HG02943 (cell line): Measurements from ENCODE around the gene CHD1.
"Not testable (repeated sequence)": the region's sequence is repeated elsewhere in the genome, so short reads cannot be mapped to it uniquely, and the experiment has no call there.

Experiments used
- ATAC-seq: cut with Tn5 transposase; IDR thresholded peaks from one replicate; pipeline ENCODE4 v1.9.1; 2021; ENCODE audit warnings: mild to moderate bottlenecking, low read depth, moderate library complexity; ENCODE audit not compliant: unreplicated experiment

Gene CHD1

DNA sequence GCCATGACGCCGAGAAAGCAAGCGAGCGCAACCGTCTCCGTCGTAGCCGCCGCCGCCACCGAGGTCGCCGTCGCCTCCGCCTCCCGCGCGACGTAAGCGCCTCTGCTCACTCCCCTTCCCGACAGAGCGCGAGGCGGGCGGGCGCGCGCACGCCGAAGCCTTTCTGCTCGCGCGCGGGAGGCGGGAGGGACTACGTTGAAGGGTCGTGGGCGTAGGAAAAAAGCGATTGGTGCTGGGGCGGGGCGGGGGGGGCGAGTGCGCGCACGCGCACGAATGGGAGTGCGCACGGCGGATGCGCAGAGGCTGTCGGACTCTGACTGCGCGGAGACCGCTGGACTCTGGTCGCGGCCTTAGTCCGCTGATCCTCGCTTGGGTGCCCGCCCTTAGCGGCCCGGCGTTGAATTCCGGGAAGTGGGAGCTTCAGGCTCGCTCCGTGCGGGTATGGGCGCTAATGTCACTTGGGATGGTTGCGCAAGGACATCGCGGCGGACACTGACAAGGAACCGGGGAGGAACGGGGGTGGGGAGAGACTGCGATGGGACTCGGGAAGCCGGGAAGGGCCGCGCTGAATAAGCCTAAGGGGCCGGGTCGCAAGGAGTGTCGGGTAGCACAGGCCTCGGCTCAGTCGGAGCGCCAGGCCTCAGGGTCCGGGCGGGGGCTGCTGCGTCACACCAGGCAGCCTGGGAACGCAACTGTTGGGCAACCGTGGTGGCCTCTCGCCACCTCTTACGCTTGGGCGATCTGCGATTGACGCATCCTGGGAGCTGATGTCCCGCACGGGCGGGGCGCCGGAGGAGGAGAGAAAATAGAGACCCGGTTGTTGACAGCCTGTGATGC lies at the start of gene CHD1:
TSS of gene CHD1 (minus strand) at position 135 of the 837 bp plus-strand sequence. CDS start 2,621 bp downstream, outside the sequence.
- peak; percentile 59 for ATAC-seq

DNA sequence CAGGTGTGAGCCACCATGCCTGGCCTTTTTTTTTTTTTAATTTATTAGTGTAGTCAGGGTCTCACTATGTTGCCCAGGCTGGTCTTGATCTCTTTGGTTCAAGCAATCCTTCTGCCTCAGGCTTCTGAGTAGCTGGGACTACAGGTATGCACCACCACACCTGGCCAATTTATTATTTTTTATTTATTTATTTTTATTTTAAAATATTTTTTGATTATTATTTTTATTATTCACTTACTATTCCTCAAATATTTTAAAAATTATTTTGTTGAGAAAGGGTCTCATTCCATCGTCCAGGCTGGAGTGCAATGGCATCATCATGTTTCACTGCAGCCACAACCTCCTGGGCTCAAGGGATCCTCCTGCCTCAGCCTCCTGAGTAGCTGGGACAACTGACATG lies 49.7 kb upstream of the CHD1 start:
- no peak for ATAC-seq

DNA sequence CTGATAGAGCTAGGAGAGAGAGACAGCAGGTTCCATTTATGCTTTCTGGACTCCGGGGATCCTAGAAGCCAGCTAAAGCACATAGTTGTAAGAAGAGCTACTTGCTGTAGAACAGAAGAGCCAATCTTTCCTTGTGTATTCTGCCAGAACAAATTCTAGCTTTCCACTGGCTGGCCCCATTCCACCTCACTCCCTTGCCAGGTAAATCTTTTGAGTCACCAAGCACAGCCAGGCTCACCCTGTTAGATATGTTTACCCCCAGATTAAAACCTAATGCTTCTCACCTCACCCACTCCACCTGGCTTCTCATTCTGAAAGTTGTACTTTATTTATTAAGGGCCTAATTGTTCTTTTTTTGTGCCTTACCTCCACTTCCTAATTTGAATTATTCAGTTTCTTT lies 48.9 kb upstream of the CHD1 start:
- no peak for ATAC-seq

DNA sequence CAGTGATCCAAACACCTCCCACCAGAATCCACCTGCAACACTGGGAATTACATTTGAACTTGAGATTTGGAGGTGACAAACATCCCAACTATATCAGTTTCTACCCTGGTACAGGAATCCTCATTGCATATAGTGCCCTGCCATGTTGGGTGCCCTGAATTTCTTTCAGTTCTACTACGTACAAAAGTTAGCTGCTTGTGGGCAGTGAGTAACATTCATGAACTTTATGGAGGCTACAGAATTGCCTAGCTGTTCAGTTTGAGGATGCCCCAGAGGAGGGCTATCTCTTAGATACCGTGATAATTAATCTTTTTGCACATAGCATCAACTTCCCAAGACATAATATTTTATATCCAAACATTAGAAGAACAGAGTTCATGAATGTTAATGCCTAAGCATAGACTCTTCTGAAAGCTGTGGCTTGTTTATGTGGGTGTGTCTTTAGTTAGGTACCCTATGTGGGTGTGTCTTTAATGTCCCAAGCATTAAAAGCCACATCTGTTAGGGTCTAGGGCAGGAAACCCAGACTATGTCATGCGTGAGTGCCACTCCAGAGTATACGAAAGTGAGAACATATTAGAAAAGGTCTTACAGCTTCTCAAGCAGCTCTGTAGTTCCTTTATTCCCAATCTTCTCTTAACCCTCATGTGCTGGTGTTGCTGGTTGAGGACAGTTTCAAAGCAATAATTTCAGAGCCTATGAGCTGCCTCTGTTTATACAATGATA lies 47.0 kb upstream of the CHD1 start:
- peak; percentile 80 for ATAC-seq

DNA sequence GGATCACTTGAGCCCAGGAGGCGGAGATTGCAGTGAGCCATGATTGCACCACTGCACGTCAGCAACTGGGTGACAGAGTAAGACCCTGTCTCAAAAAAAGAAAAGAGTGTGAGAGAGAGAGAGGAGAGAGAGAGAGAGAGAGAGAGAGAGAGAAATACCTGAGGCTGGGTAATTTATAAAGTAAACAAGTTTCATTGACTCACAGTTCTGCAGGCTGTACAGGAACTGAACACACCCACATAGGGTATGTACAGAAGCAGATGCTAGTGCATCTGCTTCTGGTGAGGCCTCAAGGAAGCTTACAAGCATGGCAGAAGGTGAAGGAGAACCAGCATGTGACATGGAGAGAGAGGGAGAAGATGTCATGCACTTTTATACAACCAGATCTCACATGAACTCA lies 46.4 kb upstream of the CHD1 start:
- no peak for ATAC-seq

DNA sequence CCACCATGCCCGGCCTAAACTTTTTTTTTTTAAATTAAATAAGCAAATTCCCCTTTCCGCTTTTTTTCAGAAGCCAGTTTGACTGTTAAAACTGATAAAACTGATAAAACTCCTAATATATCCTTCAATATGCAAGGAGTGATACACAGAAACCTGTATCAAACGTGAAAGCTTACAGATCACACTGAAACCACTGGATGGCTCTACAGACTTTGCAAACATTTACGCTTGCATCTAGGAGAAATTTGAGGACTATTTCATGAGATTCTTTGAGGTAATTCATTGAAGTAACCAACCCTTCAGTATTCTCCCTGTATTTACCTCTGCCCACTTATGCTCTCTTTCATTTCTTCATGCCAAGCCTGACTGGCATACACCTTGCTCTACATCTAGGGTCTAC lies 40.6 kb upstream of the CHD1 start:
- no peak for ATAC-seq

DNA sequence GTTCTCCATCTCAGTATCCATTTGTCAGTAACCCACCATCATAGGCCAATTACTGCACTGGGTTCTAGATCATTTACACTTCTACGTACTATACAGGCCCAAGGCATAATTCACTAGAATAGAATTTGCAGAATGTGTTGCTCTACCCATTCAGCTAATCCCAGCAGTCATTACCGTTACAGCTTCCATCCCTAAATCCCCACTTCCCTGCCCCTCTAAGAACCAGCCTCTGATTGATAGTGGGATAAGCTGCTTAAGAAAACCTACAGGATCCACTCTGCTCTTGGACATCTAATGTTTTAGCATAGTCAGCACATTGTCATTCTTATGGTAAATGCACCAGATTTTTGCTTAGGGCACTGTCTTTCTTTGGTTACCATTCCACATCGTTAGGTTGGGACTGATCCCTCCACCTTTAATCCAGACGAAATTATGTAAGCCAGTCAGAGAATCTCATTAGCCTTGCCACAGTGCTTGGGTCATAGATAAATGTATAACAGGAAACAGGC lies 39.3 kb upstream of the CHD1 start:
- ATAC-seq = no peak

DNA sequence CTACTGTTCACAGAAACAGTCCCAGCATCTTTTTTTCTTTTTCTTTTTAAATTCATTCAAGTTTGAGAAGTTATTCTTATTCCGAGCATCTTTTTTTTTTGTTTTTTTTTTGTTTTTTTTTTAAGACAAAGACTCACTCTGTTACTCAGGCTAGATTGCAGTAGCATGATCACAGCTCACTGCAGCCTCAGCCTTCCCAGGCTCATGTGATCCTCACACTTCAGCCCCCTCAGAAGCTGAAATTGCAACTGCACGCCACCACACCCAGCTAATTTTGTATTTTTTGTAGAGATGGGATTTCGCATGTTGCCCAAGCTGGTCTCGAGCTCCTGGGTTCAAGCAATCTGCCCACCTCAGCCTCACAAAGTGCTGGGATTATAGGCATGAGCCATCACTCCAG lies 36.4 kb upstream of the CHD1 start:
- no peak for ATAC-seq

DNA sequence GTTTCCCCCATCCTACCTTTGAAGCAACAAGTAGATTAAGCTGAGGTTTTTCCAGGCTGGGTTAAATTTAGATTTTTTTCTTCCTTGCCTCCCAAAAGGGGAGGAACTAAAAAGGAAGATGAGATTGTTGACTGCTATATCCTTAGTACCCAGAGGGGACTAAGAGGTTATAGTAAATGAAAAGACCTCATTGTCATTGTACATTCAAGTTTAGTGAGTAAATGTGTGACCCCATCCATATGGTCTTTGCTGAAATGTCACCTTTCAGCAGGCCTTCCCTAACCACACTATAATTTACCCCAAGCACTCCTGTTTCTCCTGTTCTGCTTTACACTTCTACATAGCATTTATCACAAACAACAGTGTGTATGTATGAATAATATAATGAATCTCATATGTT lies 35.8 kb upstream of the CHD1 start:
- no peak for ATAC-seq

DNA sequence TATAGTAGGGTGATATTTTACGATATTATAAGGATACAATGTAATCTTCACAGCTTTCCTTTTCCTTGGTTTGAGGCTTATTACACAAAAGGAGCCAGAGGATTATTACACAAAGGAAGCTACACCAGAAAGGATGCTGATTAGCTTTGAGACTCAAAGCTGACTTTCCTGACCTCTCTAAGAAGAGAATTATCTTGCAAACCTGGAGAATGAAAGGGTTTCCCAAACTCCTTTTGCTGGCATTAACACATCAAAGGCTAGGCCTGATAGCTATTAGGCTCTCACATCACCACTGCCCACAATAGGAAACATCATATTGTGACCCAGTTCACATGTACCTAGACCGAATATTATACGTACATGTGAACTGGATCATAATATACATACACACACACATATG lies 34.2 kb upstream of the CHD1 start:
- no peak for ATAC-seq

DNA sequence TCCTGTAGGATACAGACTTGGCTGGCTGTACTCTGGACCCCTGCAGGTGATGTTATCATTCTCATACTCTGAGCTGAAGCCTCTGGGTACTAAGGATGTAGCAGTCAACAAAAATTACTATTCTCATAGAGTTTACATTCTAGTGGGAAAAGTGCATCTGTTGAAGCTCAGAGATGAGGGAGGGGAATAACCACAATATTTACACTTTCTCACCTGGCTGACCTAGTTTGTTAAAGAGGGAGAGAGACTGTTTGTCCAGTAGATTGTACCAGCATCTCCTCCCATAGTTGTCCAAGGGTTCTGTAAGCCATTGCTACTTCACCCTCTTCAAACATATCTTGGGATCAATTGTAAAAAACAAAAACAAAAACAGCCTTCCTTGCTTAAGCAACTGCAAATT lies 33.8 kb upstream of the CHD1 start:
- ATAC-seq = no peak

DNA sequence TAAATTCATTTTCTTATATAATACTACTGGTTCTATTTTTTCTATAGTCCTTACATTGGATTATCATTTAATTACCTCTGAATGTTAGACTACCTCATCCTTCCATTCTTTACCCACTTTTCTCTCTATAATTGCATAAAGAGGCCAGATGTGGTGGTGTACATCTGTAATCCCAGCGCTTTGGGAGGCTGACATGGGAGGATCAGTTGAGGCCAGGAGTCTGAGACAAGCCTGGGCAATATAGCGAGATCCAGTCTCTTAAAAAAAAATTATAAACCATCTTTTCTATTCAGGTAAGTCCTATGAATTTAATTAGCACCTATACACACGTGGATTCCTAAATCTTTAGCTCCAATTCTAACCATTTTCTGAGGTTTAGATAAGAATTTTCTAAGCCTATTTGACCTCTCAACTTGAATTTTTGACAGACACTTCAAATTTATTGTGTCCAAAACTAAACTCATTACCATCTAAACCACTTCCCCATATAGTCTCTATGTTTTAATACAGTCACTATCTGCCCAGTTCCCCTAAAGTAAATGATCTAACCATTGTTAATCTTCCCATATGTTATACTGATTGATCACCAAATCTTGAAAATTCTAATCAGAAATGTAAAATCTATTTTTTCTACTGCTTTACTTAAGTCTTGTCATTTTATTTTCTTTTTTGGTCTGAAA lies 33.0 kb upstream of the CHD1 start:
- ATAC-seq = no peak

DNA sequence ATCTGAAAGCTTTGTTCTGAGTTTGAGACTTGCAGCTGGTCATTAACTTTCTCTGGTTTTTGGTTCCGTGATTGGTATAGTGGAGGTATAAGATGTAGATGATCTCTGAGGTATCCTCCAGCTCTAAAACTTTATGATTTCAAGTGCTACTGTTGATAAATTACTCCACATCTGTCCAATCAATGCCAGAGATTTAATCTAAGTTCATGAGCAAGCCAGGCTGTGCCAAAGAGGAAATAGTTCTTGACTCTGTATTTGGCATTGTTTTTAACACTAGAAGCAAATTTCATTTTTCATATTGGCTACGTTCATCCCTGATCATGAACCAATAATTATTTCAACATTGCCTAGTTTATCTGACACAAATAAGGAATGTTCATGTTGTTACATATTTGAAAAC lies 28.5 kb upstream of the CHD1 start:
- no peak for ATAC-seq

DNA sequence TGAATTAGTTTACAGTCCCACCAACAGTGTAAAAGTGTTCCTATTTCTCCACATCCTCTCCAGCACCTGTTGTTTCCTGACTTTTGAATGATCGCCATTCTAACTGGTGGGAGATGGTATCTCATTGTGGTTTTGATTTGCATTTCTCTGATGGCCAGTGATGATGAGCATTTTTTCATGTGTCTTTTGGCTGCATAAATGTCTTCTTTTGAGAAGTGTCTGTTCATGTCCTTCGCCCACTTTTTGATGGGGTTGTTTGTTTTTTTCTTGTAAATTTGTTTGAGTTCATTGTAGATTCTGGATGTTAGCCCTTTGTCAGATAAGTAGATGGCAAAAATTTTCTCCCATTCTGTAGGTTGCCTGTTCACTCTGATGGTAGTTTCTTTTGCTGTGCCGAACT lies 27.1 kb upstream of the CHD1 start:
- not testable (repeated sequence) for ATAC-seq

DNA sequence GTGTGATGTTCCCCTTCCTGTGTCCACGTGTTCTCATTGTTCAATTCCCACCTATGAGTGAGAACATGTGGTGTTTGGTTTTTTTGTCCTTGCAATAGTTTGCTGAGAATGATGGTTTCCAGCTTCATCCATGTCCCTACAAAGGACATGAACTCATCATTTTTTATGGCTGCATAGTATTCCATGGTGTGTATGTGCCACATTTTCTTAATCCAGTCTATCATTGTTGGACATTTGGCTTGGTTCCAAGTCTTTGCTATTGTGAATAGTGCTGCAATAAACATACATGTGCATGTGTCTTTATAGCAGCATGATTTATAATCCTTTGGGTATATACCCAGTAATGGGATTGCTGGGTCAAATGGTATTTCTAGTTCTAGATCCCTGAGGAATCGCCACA lies 26.7 kb upstream of the CHD1 start:
- ATAC-seq = not testable (repeated sequence)

DNA sequence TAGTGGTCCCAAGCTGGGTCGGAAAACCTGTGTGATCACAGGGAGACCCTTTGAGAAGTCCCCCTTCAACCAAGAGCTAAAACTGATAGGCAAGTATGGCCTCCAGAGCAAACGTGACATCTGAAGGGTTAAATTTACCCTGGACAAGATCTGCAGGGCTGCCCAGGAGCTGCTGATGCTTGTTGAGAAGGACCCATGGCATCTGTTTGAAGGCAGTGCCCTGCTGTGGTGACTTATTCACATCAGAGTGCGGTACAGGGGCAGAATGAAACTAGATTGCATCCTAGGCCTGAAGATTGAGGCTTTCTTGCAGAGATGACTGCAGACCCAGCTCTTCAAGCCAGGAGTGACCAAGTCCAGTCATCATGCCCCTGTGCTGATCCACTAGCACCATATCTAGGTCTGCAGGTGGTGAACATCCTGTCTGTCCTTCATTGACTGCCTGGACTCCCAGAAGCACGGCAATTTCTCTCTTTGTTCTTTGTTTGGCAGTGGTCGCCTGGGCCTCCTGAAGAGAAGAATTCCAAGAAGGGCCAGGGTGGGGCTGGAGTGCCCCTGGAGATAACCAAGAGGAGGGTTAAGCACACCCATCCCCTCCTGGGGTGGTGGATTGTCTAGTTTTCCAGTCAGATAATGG lies 25.7 kb upstream of the CHD1 start:
- ATAC-seq = no peak

DNA sequence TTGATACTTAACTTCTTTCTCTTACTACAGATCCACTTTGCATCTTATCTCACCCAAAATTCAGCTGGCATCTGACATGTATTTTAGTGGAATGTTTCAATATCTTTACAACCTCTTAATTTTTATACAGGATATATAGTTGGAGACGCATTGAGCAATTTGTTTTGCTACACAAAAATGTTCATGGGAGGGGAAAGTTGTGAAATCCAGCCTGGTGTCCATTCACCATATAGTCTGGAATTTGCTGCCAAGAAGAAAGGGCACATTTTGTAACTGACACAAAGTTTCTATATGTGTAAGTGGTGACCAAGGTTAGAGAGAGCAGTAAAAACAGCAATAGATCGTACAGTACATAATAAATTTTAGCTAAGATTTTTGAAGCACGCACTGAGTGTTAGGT lies 14.0 kb upstream of the CHD1 start:
- ATAC-seq = no peak

DNA sequence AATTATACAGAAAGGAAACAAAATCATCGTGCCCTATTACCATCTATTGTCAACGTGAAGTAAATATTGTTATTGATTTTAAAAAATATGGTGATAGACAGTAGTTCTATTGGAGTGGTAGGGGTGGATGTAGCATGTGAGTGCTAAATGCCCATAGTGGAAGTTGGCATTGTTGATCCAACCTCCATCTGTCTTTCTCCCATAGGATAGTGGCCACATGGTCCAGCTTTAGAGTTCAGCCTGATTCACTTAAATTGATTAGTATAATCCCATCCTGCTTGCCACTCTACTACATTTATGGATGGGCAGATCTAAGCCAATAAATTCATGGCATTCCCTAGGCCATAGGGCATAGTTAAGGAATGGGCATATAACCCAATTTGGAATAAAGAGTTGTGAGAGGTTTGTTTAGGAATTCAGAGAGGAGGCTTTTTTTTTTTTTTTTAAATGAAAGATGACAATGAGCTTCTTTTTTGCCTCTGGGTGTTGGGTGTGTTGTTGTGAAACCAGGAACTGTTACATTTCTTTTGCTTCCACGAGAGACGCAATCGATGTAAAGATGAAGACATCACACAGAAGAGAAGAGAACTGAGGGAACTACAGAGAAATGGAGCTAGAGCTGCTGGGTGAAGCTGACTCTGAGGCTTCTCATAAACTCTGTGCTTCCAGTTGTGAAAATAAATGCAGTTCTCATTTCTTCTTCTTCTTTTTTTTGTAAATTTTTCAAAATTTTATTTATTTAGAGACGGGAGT lies 12.5 kb upstream of the CHD1 start:
- no peak for ATAC-seq

DNA sequence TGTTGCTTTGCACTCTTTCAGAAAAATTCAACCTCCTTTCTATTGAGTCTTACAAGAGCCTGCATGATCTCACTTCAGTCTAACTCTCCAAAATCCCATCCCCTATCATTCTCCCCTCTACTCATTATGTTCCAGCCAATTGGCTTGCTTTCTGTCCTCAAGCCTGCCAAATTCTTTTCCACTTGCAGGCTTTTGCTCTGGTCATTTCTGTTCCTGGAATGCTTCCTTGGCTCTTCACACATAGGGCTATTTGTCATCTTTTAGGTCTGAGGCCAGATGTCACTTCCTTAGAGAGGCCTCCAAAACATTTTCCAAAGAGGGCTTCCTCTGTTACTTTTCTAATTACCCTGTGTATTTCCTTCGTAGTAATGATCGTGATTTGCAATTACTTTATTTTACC lies 11.8 kb upstream of the CHD1 start:
- no peak for ATAC-seq

DNA sequence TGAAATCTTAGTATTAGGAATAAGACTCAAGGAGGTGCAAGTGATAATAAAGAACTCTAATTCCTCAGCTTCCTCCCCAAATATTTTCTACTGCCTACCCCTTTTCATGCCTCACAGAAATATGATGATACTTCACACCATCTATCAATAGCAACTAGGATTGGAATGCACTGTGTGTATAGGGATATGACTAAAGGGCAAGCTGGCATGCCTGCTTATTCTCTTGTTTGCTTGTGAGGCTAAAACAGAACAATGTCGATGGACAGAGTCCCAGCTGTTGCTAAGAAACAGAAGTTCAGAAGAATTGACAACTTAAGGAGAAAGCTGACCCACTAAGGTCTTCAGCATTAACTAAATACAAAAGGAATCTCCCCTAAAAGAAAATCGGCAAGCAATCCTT lies 9.7 kb upstream of the CHD1 start:
- no peak for ATAC-seq
